K562 treated with DMSO at 1 percent for 48 hours (cell line): Measurements from ENCODE around the gene RPS6KA6. TPM values are rescaled to one million over a fixed set of nuclear protein-coding genes. Genes with fewer than 3 reads are reported as not detected.

Experiments used
- total RNA-seq: library from RNA; unstranded; fragments of 300-600 nt; gene quantifications from 2 replicates; pipeline ENCODE4 v1.2.3, GENCODE V29; 2022; ENCODE audit warnings: low replicate concordance; ENCODE audit errors: extremely low read depth

Gene RPS6KA6
- total RNA-seq, result not detected in 2 replicates

GRCh38 chrX:84187533-84188319 is at the start of gene RPS6KA6:
RPS6KA6 (minus strand) TSS chrX:84188199; CDS start chrX:84187899, 300 bp downstream.

